ENCODE data around the gene HAUS8. TPM values are rescaled to one million over a fixed set of nuclear protein-coding genes. Genes with fewer than 3 reads are reported as not detected.

The HAUS8 gene
- total RNA-seq, 1 experiment from 2014 or later, result 19.1 TPM

GRCh38 chr19:17061691-17062090 lies 13.6 kb downstream of the HAUS8 start:
- ATAC-seq (no peak), DNase-seq (no peak)
- H3K9me2 ChIP-seq (replicated peaks; ENCODE audit: low read length), result no peaks in the 10 kb centered on the region
- BruUV-seq (replicated peaks), result no TSS peak
- no peaks in the 10 kb centered on the region for H4K20me1 ChIP-seq (ENCODE audit: low read length)
- no peak overlapping the region for H3K27ac ChIP-seq (ENCODE audit: low read length)
- H3F3A ChIP-seq (ENCODE audit: low read length, unreplicated experiment), result no peaks in the 10 kb centered on the region
- peaks cover 30% of the 10 kb centered on the region for H3K79me2 ChIP-seq (ENCODE audit: low read length)
- TF ChIP-seq, protein P1, sequence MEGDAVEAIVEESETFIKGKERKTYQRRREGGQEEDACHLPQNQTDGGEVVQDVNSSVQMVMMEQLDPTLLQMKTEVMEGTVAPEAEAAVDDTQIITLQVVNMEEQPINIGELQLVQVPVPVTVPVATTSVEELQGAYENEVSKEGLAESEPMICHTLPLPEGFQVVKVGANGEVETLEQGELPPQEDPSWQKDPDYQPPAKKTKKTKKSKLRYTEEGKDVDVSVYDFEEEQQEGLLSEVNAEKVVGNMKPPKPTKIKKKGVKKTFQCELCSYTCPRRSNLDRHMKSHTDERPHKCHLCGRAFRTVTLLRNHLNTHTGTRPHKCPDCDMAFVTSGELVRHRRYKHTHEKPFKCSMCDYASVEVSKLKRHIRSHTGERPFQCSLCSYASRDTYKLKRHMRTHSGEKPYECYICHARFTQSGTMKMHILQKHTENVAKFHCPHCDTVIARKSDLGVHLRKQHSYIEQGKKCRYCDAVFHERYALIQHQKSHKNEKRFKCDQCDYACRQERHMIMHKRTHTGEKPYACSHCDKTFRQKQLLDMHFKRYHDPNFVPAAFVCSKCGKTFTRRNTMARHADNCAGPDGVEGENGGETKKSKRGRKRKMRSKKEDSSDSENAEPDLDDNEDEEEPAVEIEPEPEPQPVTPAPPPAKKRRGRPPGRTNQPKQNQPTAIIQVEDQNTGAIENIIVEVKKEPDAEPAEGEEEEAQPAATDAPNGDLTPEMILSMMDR (conservative IDR thresholded peaks at IDR 0.05; ENCODE audit: low read depth, low read length), result no peak
- no peaks in the 10 kb centered on the region for H3K27me3 ChIP-seq (ENCODE audit: low read length)
- no peak overlapping the region for H3K9ac ChIP-seq (ENCODE audit: low read length)
- H3K36me3 ChIP-seq (ENCODE audit: low read depth, low read length), result peaks cover 88% of the 10 kb centered on the region
- H2AFZ ChIP-seq (ENCODE audit: low read length), result no peak overlapping the region
- no peak overlapping the region for H3K4me3 ChIP-seq (ENCODE audit: low read length)
- ChIA-PET POLR2A (ENCODE audit: unreplicated experiment) (no interaction called here), CTCF (no interaction called here)
- H3K9me3 ChIP-seq (ENCODE audit: low read length), result peaks cover 20% of the 10 kb centered on the region
- H3K4me2 ChIP-seq (ENCODE audit: low read length), result no peak overlapping the region
- intact Hi-C loops (cut with micrococcal nuclease), result no loop called here
- no peaks in the 10 kb centered on the region for H3K4me1 ChIP-seq (ENCODE audit: insufficient read depth, low read length)

GRCh38 chr19:17061205-17061604 lies 14.0 kb downstream of the HAUS8 start:
- Histone ChIP-seq H3K4me1 (ENCODE audit: insufficient read depth, low read length) (no peaks in the 10 kb centered on the region), H3K9ac (ENCODE audit: low read length) (no peak overlapping the region), H3K27me3 (ENCODE audit: low read length) (no peaks in the 10 kb centered on the region), H3K9me2 (replicated peaks; ENCODE audit: low read length) (no peaks in the 10 kb centered on the region), H3K4me2 (ENCODE audit: low read length) (no peak overlapping the region), H3K79me2 (ENCODE audit: low read length) (peaks cover 30% of the 10 kb centered on the region), H3K4me3 (ENCODE audit: low read length) (no peak overlapping the region), H3K9me3 (ENCODE audit: low read length) (peaks cover 20% of the 10 kb centered on the region), H3K36me3 (ENCODE audit: low read depth, low read length) (peaks cover 83% of the 10 kb centered on the region), H3F3A (ENCODE audit: low read length, unreplicated experiment) (no peaks in the 10 kb centered on the region), H4K20me1 (ENCODE audit: low read length) (no peaks in the 10 kb centered on the region), H3K27ac (ENCODE audit: low read length) (no peak overlapping the region), H2AFZ (ENCODE audit: low read length) (no peak overlapping the region)
- no TSS peak for BruUV-seq (replicated peaks)
- intact Hi-C loops (cut with micrococcal nuclease), result no loop called here
- ATAC-seq (no peak), DNase-seq (no peak)
- TF ChIP-seq, protein P1 (conservative IDR thresholded peaks at IDR 0.05; ENCODE audit: low read depth, low read length), result no peak
- TF ChIP-seq EZH2phosphoT487 (IDR thresholded peaks at IDR 0.05; ENCODE audit: borderline replicate concordance, low read length) (no peak), EZH2 (IDR thresholded peaks at IDR 0.05; ENCODE audit: low read length, unreplicated experiment) (no peak)
- POLR2A ChIA-PET (ENCODE audit: unreplicated experiment), result no interaction called here
- CTCF ChIA-PET, result no interaction called here

GRCh38 chr19:17060802-17061201 lies 14.4 kb downstream of the HAUS8 start:
- H3K4me3 ChIP-seq (ENCODE audit: low read length), result no peak overlapping the region
- no peaks in the 10 kb centered on the region for H4K20me1 ChIP-seq (ENCODE audit: low read length)
- no peak overlapping the region for H2AFZ ChIP-seq (ENCODE audit: low read length)
- no peak overlapping the region for H3K4me2 ChIP-seq (ENCODE audit: low read length)
- H3K4me1 ChIP-seq (ENCODE audit: insufficient read depth, low read length), result no peaks in the 10 kb centered on the region
- no TSS peak for BruUV-seq (replicated peaks)
- no peak overlapping the region for H3K27ac ChIP-seq (ENCODE audit: low read length)
- H3K27me3 ChIP-seq (ENCODE audit: low read length), result no peaks in the 10 kb centered on the region
- peaks cover 30% of the 10 kb centered on the region for H3K79me2 ChIP-seq (ENCODE audit: low read length)
- intact Hi-C loops (cut with micrococcal nuclease), result no loop called here
- no peaks in the 10 kb centered on the region for H3F3A ChIP-seq (ENCODE audit: low read length, unreplicated experiment)
- no peak for DNase-seq
- ChIA-PET POLR2A (ENCODE audit: unreplicated experiment) (no interaction called here), CTCF (no interaction called here)
- no peak overlapping the region for H3K9ac ChIP-seq (ENCODE audit: low read length)
- peaks cover 20% of the 10 kb centered on the region for H3K9me3 ChIP-seq (ENCODE audit: low read length)
- no peak for ATAC-seq
- peaks cover 79% of the 10 kb centered on the region for H3K36me3 ChIP-seq (ENCODE audit: low read depth, low read length)
- H3K9me2 ChIP-seq (replicated peaks; ENCODE audit: low read length), result no peaks in the 10 kb centered on the region
- TF ChIP-seq, protein P1 (conservative IDR thresholded peaks at IDR 0.05; ENCODE audit: low read depth, low read length), result no peak
- no peak for TF ChIP-seq EZH2 (IDR thresholded peaks at IDR 0.05; ENCODE audit: low read length, unreplicated experiment)
- no peak for TF ChIP-seq EZH2phosphoT487 (IDR thresholded peaks at IDR 0.05; ENCODE audit: borderline replicate concordance, low read length)

All from PC-3 (cell line).